ENCODE results near the gene IFIT3.
"Not testable (repeated sequence)": the region's sequence is repeated elsewhere in the genome, so short reads cannot be mapped to it uniquely, and the experiment has no call there.

The IFIT3 gene

GRCh38 chr10:89281606-89282395 lies 46.0 kb upstream of the IFIT3 start:
- DNase-seq (ENCODE audit: low spot score): no peak
- in situ Hi-C loops (cut with MboI; ENCODE audit: low pct_unique_long_range_greater_than_20kb, low sequenced_read_pairs, unreplicated experiment): no loop called here
- no peak for TF ChIP-seq CTCF (IDR thresholded peaks at IDR 0.05; ENCODE audit: extremely low read depth, insufficient read depth, missing control alignments)

GRCh38 chr10:89283025-89283935 lies 44.5 kb upstream of the IFIT3 start:
- in situ Hi-C loops (cut with MboI; ENCODE audit: low pct_unique_long_range_greater_than_20kb, low sequenced_read_pairs, unreplicated experiment): no loop called here
- TF ChIP-seq CTCF (IDR thresholded peaks at IDR 0.05; ENCODE audit: extremely low read depth, insufficient read depth, missing control alignments): no peak
- no peak for DNase-seq (ENCODE audit: low spot score)

- TF ChIP-seq CTCF (IDR thresholded peaks at IDR 0.05; ENCODE audit: extremely low read depth, insufficient read depth, missing control alignments): no peak
- DNase-seq (ENCODE audit: low spot score): no peak
- in situ Hi-C loops (cut with MboI; ENCODE audit: low pct_unique_long_range_greater_than_20kb, low sequenced_read_pairs, unreplicated experiment): no loop called here
Measured at GRCh38 chr10:89283936-89284475, 43.8 kb upstream of the IFIT3 start.

- DNase-seq (ENCODE audit: low spot score); in situ Hi-C loops (cut with MboI; ENCODE audit: low pct_unique_long_range_greater_than_20kb, low sequenced_read_pairs, unreplicated experiment): not testable (repeated sequence)
Measured at GRCh38 chr10:89284711-89285110, 43.1 kb upstream of the IFIT3 start.

GRCh38 chr10:89285303-89285702 lies 42.5 kb upstream of the IFIT3 start:
- in situ Hi-C loops (cut with MboI; ENCODE audit: low pct_unique_long_range_greater_than_20kb, low sequenced_read_pairs, unreplicated experiment); DNase-seq (ENCODE audit: low spot score): not testable (repeated sequence)

GRCh38 chr10:89294721-89295239 lies 33.0 kb upstream of the IFIT3 start:
- in situ Hi-C loops (cut with MboI; ENCODE audit: low pct_unique_long_range_greater_than_20kb, low sequenced_read_pairs, unreplicated experiment): no loop called here
- TF ChIP-seq CTCF (IDR thresholded peaks at IDR 0.05; ENCODE audit: extremely low read depth, insufficient read depth, missing control alignments): no peak
- no peak for DNase-seq (ENCODE audit: low spot score)

GRCh38 chr10:89295597-89295996 lies 32.2 kb upstream of the IFIT3 start:
- DNase-seq (ENCODE audit: low spot score): no peak
- TF ChIP-seq CTCF (IDR thresholded peaks at IDR 0.05; ENCODE audit: extremely low read depth, insufficient read depth, missing control alignments): no peak
- in situ Hi-C loops (cut with MboI; ENCODE audit: low pct_unique_long_range_greater_than_20kb, low sequenced_read_pairs, unreplicated experiment): no loop called here
